D341Med (cell line): Measurements from ENCODE around the gene TOX3.

Source experiments
- DNase-seq: peaks from one replicate; pipeline ENCODE4 v3.0.0; 2012; ENCODE audit warnings: low spot score

The TOX3 gene

GRCh38 chr16:52547004-52547833 is at the start of gene TOX3:
TSS of gene TOX3 (minus strand) at chr16:52547143. CDS start at chr16:52546723, 420 bp downstream.
- DNase-seq, result peak; percentile 79

DNA sequence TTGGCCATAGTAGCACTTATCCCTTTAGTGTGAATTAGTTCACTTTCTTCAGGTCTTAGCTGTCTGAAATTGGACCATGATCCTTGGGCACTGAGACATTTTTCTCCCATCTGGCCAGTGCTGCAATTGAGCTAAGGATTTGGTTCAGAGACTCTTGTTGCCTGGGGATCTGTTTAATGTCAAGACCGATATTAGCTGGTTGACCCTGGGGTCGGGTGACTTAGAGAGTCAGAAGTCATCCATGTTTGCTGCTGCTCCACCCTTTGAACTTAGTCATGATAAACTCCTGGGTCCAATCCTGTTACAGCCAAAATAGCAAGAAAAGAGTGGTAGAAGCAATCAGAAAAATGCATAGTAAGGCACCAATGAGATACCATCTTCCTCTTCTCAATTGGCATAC is 45.8 kb upstream of the TOX3 start:
- no peak for DNase-seq

DNA sequence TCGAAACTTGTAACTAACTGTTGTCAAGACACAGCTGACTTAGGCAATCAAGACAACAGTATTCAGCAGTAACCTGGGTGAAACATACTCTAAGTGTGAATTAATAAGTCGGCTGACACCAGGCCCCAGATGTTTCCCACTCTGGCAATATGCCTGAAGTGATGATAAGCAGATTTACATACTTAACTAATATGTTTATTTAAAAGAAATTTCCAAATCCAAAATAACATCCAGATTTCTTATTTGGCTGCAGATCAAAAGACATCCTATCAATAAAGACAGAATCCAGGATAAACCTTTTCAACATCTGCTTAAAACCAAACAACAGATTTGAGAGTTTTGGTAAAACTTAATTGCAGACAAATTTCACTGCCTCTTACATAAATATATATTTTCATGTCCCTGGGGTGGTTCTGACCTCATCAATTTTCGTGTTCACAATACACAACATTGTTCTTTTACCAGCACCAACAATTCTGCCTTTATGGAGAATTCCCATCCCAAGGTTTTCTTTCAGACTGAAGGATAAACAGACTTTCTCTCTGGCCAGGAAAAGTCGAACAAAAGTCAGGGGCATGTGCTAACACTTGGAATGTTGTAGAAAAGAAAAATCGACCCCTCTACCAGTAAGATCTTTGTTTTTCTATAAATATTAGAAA is 45.1 kb upstream of the TOX3 start:
- DNase-seq, result peak; percentile 53

DNA sequence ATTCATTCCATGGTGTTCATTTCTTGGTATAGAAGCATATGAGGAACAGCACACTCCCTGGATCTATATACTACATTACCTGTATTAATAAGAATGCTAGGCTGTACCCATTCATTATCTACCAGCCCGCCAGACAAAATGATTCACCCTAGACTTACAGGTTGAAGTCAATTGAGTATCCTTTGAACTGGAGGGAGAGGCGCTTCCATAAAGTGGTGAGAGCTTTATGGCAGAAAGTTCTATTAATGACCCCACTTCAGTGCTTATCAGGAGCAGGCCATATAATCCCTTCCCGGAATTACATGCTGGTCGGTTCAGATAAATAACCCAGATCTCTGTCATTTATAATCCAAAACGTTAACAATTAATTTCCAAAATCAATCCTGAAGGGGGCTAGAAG is 44.5 kb upstream of the TOX3 start:
- no peak for DNase-seq

DNA sequence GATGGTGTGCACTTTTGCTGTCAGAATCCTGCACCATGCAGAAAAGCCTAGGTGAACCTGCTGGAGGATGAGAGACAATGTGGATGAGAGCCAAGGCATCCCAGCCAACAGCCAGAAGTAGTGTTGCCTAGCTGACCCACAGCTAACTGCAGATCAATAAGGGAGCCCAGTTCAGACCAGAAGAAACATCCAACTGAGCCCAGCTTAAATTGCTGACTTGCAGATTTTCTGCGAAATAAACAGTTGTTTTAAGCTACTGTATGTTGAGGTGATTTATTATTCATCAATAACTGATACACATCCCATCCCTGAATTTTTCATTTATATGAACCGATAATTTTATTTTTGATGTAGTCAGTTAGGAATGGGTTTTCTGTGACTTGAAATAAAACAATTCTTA is 39.2 kb upstream of the TOX3 start:
- no peak for DNase-seq

- DNase-seq, result peak; percentile 75
Observed at GRCh38 chr16:52584354-52585320, 37.7 kb upstream of the TOX3 start.

- no peak for DNase-seq
Observed at GRCh38 chr16:52581530-52581929, 34.6 kb upstream of the TOX3 start.

GRCh38 chr16:52580488-52580887 is 33.5 kb upstream of the TOX3 start:
- DNase-seq, result no peak

DNA sequence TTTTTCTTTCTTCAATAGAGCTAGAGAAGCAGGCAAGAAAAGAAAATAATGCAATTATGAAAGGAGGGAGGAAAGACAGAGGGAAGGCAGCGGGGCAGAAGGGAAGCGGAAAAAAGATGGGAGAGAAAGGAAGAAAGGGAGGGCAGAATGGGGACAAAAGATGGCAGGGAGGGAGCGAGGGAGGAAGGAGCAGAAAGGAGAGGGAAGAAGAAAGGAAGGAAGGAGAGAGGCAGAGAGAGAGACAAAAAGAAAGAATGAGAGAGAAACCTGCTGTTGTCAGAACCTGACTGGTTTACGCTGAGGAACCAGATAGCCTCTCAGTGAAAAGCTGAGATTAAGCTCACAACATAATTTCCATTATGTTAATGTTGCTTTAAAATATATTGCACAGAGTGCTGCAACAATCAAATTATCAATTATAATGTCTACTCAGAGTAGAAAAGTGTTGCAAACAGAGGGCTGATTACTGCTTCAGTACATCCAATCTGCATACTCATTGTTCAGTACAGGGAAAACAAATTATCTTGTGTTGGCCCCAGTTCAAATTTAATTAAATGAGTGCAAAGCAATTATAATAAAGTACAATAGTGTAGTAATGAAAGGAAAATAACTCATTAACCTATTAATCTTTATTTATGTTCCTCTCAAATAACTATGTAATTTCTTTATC is 32.0 kb upstream of the TOX3 start:
- no peak for DNase-seq

GRCh38 chr16:52578007-52578828 is 31.3 kb upstream of the TOX3 start:
- no peak for DNase-seq

DNA sequence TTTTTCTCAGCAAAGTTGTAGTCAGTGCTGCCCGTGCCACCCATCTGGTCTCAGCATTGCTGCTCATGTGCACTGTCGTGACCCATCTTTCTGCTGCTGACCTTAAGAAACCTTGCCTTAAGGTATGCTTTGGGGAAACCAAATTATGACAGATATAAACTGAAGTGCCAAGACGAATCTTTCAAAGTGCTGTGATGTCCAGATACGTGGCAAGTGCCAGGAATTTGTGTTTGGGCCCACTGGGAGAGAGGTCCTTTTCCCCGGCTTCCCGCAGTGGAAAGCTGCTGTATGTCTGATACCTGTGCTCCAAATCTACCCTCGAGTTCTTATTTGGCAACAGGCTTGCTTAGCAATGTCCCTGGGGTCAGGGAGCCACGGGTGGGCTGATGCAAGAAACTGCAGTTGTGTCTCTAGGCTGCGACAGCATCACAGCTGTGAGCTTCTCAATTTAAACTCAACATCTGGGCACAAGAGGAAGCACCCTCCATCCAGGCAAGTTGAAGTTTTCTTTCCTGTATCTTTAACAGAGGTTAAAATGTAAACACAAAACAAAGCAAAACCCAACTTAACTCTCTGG is 30.3 kb upstream of the TOX3 start:
- no peak for DNase-seq

DNA sequence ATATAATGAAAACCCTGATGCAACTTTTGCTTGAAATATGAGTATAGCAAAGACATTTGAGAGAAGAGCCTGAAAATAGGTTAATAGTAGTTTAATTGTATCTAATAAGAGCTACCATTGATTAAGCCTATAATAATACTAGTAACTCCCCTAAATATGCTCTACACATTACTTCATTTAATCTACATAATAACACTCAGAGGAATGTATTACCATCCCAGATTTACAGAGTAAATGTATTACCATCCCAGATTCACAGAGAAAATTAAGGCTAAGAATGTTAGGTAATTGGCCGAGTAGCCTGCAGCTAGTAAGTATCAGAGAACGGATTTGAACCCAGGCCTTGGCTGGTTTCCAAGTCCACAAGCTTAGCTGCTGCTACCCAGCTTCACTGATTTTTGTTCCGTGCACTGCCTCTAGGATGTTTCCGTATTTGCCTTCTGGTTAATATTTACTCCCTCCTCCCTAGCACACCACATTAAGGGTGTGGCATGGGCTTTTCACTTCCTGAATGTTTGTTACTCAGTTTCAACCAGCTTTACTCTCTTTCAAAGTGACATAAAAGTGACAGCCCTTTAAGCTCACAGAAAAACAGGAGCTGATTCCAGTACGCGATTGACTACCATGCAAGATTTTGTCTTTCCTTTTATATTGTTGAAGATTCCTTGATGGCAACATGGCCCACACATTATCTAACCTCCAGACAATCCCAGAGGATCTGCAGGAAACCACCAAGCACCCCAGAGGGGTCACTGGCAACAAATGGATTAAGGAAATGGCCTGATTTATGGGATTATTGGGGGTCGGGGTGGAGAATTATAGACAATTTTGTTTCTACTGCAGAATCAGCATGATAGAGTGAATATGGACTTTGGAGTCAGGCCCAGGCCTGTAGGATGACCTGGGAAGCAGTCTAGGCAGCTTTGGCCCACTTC is 26.7 kb upstream of the TOX3 start:
- DNase-seq, result no peak

- DNase-seq, result no peak
Observed at GRCh38 chr16:52572656-52573055, 25.7 kb upstream of the TOX3 start.

GRCh38 chr16:52570495-52571091 is 23.6 kb upstream of the TOX3 start:
- DNase-seq, result no peak

- DNase-seq, result no peak
Observed at GRCh38 chr16:52569701-52570100, 22.8 kb upstream of the TOX3 start.

DNA sequence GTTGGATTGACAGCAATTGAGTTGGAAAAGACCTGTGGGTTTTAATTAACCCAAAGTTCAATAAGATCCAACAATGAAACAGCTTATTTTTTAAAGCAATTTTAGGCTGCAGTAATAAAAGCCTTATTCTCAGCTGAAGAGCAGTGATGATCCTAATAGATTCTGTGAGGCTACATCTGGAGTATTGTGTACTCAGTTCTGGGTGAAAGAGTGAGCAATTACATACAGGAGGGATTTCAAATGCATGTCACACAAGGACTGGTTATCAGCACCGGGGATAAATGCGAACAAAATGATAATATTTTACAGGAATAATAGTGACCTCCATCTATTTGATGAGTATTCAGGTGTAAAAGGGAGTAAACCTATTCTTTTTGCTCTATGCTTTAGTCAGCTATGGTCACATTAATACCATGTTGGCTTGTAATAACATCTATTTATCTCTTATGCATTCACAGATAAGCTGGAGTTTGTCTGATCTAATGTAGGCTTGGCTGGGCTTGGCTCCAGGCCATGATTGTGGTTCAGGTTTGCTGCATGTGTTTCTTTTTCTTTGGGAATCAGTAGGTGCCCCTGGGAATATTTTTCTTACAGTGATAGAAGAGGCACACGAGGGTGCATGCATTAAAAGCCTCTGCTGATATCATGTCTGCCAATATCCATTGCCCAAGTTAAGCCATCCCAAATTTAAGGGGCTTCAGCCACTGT is 22.2 kb upstream of the TOX3 start:
- DNase-seq, result no peak

GRCh38 chr16:52568495-52568894 is 21.6 kb upstream of the TOX3 start:
- DNase-seq, result no peak

DNA sequence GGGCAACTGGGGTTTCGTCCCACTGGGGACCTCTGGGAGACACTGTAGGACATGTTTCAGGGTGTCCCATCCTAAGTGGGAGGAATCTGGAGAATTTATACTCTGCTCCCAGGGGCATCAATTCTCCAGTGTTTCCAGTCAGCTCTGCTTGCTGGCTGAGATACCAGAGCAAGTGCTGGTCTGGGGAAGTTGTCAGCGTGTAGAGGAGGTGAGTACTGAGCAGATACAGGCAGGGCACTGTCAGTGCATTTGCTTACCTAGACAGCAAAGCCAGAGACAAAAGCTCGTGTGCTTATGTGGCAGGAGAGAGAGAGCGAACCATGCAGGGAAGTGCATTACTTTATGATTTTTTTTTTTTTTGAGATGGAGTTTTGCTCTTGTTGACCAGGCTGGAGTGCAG is 20.2 kb upstream of the TOX3 start:
- DNase-seq, result no peak
